CD4-positive, alpha-beta T cell treated with Interleukin-15 for 1 hour (primary cell): ENCODE data around the gene PRADC1.

Experiments used
- DNase-seq: peaks from one replicate; pipeline ENCODE4 v3.0.0-alpha.2; 2020

Gene PRADC1

DNA sequence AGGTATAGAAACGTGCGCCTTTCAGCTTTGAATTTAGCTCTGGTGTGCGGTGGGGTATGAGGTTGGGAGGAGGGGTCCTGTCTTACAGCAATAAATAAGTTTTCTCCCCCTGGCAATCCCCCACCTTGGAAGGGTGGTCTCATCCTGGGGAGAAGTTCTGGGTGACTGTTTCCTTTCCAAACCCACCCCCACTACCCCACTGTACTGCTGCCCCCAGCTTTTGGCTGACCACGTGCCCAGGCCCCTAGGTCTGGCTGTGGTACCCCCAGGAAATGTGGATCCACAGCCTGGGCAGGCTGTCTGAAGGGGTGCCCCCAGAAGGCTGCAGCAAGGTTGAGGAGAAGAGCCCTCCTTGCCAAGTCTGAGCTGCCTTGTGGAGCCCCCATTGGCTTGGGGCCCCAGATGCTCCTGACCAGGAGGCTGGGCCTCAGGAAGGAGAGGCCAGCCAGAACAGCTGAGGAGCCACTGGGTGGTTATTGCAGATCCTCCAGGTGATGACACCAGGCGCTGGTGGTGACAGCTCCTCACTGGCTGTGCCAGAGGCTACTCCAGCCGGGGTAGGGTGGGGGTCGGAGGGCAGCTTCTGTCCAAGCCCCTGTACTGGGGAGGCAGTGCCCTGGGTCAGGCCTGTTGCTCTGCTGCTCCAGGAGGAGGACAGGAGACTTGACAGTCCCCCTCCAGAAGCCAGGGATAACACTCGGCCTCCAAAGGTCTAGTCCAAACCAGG, 25.3 kb upstream of the PRADC1 start:
- DNase-seq: no peak

DNA sequence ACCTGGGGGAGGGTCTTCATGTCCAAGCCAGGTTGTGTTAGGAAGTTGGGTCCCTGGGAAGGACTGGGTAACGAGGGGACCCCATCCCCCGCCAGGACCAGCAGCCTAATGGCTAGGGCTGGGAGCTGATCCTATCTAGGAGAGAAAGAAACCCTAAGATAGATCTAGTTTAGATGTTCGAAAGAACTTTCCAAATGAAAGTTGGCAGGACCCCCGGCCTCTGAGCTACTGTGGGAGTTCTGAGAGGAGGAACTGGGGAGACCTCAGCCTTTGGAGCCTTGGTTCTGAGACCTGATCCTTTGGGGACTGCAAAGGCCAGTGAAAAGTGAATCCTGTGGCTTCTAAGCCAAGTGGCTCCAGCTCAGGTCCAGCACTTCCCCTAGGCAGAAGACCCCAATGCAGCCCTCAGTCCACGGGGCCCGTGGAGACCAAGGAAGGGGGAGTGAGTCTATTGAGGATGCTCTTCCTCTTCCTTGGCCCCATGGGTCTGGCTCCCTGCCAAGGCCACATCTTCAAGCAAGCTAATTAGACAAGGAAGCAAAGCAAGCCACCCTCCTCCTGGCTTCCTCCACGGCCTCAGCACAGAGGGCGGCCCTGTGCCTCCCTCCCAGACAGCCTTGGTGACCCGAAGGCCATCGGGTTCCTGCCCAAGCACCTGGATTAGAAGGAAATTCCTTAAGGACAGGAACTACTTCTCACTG, 24.5 kb upstream of the PRADC1 start:
- peak; percentile 31 for DNase-seq

DNA sequence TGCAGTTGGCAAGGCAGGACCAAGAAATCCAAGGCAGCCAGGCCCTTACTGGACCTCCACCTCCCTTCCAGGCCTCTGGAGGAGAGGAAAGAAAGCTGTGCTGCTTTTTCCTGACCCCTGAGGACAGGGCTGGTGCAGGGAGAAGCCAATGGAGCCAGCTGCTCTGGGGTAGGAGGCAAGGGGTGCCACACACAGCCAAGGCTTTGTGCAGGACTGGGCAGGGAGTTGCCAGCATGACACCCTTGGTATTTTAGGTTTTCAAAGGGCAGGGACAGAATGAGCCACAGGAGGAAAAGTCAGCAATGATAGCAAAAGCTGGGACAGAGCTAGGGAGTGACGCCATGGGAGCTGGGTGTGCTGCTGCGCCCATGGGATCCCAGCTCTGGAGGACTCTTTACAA, 24.0 kb upstream of the PRADC1 start:
- DNase-seq: no peak

DNA sequence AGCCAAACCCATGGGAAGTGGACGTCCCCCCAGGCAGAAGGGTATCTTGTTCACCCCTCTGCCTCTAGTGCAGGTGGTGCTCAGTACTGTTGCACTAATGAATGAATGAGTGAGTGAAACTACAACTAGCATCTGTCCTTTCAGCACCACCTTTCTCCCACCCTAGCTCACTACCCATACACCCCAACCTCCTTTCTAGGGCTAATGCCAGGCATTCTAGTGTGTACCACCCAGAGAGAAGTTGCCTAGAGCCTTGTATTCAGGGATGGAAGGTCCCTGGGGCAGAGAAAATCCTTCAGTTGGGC, 23.5 kb upstream of the PRADC1 start:
- DNase-seq: no peak

DNA sequence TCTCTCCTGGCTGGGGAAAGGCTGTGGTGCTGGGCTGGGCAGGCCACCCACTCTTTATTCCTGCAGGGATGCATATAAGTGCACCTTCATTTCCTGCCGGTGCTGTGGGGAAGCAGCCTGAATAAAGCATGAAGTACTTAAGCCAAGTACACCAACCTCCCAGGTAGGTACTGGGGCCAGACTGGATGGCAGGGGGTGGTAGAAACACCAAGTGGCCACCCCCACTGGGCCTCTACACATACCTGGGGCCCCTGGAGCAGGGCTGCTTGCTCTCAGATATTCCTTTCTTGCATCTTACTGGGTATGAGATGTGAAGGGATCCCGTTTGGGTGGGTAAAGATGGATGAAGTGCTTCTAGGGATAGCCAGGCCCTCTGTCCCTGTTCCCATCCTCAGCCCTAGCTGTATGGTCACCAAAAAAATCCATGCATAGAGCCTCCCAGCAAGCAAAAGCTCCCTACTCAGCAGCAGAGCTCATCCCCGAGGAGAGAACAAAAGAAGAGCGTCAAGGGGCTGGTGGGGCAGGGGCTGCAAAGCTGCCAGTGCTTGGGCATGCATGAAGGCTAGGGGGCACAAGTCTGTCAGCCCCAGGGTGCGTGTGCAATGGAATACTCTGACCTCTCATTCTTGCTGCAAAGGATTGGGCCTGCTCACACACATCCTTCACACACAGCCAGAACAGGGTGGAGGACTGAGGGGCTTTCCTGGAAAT, 23.0 kb upstream of the PRADC1 start:
- no peak for DNase-seq

DNA sequence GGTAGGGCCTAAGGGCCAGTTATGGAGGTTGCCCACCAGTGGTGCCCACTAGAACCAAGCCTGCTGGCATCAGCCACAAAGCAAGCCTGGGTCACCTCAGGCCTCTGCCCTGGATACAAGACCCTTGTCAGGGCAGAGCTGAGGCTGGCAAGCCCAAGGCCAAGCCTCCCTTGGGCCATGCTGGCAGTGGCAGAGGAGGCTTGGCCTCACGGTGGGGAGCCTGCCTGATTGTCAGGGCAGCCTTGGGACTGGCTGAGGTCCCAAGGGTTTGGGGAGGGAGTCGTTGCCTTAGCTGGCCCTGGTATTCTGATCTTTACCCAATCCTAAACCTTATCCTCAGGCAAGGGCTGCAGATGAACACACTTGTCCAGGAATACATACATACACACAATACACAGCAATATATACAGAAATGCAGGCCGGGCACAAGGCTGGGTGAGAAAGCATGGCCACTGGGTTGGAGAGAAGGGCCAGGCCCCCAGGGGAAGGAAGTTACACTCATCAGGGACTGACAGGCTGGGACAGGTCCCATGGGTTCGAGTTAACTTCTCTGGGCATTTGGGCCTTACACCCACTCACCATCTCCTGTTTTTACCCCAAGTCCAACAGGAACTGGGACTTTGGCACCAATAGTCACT, 22.1 kb upstream of the PRADC1 start:
- DNase-seq: no peak

DNA sequence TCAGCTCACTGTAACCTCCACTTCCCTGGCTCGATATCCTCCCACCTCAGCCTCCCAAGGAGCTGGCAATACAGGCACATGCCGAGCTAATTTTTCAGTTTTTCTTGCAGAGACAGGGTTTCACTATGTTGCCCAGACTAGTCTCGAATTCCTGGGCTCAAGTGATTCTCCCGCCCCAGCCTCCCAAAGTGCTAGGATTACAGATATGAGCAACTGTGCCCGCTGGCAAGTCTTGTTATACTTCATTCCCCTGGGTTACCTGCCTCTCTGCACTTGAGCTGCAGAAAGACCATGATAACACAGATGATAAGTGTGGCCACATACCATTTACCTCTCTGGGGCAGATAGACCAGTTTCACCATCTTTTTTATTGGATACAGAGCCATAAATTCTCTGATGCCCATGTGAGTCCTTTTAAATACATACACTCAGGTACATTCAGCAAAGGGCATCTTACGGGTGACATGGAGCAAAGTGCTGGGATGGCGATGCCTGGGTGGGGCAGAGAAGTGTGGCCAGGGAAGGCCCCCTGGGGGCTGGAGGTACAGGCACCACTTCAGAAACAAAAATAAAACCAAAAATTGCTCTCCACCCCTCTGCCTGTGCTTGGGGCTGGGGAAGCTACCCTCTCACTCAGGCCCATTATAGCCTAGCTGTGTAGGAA, 21.4 kb upstream of the PRADC1 start:
- no peak for DNase-seq

DNA sequence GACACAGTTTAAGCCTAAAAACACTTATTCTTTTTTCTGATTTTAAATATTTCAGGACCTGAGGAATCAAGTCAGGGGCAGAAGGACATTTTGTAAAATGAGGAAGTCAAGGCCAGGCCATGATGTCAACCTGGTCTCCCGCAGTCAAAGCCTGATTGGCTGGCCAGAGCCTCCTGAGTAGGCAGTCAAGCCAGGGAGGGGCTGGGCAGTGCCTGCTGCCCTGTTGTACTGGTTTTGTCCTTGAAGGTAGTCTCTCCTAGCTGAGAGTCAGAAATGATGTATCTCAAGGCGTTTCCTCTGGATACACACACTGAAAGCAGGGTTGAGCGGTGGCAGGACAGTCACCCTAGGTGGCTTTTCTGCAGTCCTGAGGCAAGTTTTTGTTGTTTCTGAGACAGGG, 20.9 kb upstream of the PRADC1 start:
- DNase-seq: peak; percentile 34

DNA sequence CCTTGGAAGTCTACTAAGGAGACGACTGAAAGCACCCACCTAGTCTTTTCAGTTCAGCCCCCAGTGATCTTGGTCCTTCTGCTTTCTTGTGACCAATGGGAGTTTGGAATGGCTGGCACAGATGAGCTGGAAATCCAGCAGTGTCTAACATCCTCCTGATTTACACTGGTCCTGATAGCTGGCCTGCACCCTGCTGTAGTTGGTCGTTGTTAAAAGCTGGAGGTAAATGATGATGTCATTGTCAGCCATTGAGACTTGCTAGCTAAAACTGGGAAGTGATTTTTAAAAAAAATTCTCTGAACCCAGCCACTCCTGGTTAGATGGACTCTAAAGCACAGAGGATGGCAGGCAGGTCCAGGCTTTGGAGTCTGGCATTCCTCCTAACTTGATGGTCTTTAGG, 20.4 kb upstream of the PRADC1 start:
- no peak for DNase-seq

DNA sequence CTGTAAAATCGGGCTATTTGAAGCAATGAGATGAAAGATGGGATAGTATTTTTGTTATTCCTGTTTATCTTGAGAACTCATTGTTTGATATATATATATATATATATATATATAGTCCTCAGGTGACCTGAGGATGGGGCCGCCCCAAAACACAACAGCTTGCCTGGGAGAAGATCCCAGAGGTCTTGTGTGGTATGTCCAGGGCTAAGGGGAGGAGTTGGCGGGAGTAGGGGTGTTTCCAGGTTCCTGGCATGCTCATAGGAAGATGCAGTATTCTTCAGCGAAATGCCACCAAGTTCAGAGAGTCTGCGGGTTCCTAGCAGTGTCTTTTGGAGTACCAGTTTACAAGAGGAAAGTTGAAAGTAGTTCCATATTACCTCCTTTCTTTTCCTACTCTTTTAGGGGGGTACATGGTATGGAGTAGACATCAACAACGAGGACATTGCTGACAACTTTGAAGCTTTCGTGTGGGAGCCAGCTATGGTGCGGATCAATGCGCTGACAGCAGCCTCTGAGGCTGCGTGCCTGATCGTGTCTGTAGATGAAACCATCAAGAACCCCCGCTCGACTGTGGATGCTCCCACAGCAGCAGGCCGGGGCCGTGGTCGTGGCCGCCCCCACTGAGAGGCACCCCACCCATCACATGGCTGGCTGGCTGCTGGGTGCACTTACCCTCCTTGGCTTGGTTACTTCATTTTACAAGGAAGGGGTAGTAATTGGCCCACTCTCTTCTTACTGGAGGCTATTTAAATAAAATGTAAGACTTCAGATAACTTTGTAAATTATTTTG, 19.4 kb upstream of the PRADC1 start:
- DNase-seq: no peak

DNA sequence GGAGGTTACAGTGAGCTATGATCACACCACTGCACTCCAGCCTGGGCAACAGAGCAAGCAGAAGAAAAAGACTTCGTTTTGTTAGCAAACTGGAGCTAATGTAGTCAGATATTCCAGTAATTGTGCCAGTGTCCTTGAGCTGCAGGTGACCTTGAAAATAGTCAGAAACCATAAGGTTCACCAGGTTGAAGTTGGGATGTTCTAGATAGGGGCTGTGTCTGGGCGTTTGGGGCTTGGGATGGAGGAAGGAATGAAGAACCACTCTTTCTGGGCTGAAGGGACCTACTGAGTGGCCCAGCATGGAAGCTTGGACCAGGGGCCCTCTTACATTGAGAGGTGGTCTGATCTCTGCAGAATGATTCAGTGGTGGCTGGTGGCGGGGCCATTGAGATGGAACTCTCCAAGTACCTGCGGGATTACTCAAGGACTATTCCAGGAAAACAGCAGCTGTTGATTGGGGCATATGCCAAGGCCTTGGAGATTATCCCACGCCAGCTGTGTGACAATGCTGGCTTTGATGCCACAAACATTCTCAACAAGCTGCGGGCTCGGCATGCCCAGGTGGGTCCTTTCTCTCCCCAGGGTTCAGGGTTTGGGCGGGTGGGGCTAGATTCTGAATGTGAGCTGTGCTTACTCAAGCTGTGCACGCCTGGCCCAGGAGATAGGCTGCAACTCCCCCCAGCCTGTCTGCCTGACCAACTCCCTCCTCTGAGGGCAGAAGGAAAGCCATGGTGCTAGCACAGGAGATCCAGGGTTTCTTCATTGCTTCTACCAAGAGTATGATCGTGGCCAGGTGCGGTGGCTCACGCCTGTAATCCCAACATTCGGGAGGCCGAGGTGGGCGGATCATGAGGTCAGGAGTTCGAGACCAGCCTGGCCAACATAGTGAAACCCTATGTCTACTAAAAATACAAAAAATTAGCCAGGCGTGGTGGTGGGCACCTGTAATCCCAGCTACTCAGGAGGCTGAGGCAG, 18.1 kb upstream of the PRADC1 start:
- DNase-seq: no peak

DNA sequence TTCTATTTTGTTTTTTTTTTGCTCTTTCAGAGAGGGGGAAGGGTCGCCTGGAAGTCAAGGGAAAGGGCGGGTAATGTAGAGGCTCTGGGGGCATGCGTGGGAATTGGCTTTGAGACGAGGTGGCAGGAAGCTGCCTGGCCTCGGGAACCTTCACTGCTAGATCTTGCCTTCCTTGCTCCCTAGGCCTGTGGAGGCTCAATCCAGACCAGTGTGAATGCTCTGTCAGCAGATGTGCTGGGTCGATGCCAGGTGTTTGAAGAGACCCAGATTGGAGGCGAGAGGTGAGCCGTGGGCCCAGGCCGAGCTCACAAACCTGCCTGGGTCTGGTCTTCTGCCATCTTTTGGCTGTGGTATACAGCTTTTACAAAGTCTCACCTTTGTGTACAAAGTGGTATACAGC, 16.6 kb upstream of the PRADC1 start:
- DNase-seq: no peak

DNA sequence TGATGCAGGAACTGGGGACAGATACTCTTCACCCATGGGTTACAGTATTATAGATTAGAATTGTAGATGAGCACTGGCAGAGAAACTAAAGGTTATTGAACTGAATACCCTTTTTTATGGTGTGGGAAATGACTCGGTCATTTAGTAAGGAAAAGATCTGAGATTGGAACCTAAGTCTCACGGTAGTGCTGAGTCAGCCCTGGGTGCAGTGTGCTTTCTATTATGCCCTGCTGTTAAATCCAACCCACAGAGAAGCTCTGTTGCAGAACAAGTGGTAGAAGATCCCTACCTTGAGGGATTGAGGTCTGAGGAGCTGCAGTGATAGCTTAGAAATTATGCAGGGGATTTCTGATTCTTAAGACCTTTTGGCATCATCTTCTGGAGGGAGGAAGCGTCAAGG, 13.8 kb upstream of the PRADC1 start:
- no peak for DNase-seq

DNA sequence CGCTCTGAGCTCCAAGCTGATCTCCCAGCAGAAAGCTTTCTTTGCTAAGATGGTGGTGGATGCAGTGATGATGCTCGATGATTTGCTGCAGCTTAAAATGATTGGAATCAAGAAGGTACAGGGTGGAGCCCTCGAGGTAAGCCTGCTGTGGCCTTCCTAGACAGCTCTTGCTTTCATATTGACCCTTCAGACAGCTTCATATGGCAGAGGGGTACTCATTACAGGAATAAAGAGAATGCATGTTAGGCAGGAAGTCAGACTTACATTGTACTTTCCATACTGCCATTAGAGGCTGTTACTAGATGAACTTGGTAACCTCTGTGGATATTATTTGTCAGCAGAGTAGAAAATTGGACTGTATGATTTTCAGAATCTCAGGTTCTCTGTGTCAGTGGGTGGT, 11.5 kb upstream of the PRADC1 start:
- no peak for DNase-seq

DNA sequence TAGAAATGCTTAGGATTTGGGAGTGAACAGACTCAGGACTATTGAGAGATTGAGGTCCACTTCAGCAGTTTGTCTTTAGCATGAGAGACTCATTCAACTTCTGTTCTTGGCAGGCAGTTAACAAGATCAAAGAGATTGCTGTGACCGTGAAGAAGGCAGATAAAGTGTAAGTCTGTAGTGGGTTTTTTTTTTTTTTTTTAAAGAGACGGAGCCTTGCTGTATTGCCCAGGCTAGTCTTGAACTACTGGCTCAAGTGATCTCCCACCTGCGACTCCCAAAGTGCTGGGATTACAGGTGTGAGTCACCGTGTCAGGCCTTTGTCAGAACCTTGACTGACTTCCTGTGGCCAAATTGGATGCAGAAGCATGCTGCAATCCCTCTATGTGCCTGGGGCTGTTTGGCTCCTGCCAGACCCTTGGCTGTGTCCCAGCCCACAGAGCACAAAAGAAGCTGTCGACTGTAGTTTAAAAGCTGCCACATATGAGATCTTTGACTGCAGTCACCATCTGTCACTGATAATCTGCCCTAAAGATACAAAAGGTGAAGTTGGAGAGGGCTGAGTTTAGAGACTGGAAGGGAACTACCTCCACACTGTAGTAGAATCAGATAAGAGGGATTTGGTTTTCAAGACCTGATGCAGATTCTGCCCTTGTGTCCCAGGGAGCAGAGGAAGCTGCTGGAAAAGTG, 11.0 kb upstream of the PRADC1 start:
- DNase-seq: no peak

DNA sequence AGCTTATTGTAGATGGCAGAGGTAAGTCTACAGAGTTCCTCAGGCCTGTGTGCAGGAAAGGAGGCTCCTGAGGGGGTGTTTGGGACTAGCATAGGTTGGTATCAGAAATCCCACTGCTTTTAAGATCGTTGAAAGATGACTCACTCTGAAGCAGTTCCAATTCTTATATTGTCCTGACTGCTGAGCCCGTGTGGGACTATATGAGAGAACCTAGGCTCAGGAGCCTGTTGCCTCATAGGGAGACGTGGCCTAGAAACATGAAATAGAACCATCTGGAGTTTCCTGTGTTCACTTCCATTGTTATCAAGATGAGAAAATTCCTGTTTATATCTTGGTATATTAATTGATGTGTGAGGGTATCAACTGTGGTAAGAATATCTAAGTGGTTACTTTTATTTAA, 6.7 kb upstream of the PRADC1 start:
- no peak for DNase-seq

DNA sequence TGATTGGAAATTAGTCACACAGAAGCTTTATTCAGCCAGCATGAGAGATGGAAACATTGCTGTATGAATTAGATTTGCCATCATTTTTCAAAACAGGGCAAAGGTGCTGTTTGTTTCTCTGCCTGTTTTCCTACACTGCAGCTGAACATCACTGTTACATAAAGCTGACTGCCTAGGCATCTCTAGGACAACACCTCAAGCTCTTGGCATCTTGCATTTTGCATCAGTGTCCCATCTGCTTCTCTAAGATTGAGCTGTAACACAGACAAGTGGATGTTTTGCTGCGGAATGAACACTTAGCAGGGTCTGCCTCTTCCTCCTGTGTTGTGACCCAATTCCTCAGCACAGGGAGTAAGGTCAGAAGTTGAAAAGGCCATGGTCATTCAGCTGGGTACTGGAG, 5.9 kb upstream of the PRADC1 start:
- DNase-seq: no peak

DNA sequence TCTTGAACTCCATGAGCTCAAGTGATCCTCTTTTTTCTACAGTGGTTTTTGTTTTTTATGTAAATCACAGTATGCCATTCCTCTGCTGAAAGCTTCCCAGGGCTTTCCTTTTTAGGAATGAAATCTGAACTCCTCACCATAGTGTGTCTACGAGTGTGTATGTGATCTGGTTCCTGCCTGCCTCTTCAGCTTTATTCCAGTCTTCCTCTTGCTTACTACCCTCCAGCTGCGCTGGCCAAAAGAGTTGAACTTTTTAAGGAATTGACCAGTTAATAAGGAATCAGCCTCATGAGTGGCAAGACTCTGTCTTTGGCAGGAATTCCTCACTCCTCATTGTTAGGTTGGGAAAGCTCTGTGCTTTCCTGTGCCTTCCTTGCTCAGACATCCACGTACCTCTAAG, 5.1 kb upstream of the PRADC1 start:
- no peak for DNase-seq

DNA sequence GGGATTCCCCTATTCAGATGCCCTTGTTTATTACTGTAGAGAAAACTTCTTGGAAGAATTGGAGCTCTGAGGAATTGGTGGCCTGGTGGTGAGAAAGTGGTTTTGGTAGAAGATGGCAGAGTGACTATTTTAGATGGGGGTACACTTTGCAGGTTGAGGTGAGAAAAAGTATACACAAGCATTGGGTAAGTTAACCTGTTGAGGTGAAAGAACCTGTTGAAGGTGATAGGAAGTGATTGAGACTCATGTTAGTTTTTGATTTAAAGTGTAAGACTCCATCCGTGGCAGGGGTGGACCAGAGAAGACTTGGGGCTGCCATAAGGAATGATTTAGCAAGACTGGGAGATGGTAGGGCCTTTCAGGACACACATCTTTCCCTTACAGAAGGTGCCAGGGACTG, 4.1 kb upstream of the PRADC1 start:
- no peak for DNase-seq

DNA sequence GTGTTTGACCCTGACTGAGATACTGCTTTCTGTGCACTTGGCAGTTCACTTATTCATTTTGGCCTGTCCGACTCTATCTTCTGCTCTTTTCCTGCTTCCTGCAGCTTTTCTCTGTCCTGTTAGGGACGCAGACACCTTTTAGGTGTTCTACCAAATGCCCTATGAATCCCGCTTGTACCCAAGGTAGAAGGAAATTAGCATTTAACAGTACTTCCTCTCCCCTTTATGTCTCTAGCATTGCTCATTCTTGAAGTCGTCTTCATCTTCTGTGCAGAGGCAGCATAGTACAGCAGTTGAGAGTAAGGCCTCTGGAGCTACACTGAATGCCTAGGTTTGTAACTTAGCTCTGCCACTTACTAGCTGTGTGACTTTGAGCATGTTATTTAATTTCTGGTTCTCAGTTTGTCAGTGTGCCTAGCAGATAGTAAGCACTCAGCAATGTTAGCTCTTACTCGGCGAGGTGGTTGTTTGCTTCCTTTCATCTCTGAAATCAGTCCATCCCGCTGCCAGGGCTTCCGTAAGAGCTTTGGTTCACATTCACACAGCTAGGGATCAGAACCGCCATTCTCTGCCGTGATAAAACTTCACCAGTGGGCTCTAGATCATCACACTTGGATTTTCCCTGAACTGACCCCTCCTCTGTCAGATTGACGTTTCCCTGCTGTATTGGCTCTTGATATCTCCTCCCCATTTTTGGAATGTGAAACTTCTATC, 2.4 kb upstream of the PRADC1 start:
- DNase-seq: no peak
